GM12874 (cell line): ENCODE results near the gene SCLY.

Source experiments
- TF ChIP-seq, protein P1 (sequence below): IDR thresholded peaks from 2 replicates; pipeline ENCODE4 v1.5.1; 2011; ENCODE audit warnings: low read depth, mild to moderate bottlenecking, control low read depth, low read length, moderate library complexity; ENCODE audit not compliant: insufficient read depth

SCLY gene

DNA sequence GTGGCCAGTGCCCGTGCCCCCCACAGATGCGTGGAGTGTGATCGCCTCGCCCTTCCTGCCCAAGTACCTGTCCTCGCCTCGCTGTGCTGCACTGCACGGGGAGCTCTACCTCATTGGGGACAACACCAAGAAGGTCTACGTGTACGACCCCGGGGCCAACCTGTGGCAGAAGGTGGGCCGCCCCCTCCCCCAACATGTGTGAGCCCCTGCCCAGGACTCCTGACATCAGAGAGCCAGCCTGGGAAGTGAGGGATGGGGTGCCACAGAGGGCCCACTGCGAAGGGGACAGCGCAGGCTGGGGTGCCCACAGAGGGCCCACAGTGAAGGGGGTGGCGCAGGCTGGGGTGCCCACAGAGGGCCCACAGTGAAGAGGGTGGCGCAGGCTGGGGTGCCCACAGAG lies 88.2 kb downstream of the SCLY start:
- TF ChIP-seq, protein P1, sequence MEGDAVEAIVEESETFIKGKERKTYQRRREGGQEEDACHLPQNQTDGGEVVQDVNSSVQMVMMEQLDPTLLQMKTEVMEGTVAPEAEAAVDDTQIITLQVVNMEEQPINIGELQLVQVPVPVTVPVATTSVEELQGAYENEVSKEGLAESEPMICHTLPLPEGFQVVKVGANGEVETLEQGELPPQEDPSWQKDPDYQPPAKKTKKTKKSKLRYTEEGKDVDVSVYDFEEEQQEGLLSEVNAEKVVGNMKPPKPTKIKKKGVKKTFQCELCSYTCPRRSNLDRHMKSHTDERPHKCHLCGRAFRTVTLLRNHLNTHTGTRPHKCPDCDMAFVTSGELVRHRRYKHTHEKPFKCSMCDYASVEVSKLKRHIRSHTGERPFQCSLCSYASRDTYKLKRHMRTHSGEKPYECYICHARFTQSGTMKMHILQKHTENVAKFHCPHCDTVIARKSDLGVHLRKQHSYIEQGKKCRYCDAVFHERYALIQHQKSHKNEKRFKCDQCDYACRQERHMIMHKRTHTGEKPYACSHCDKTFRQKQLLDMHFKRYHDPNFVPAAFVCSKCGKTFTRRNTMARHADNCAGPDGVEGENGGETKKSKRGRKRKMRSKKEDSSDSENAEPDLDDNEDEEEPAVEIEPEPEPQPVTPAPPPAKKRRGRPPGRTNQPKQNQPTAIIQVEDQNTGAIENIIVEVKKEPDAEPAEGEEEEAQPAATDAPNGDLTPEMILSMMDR: no peak
